Measurements from ENCODE around the gene GNPTG. TPM values are rescaled to one million over a fixed set of nuclear protein-coding genes. Genes with fewer than 3 reads are reported as not detected.

GNPTG gene
- total and polyA plus RNA-seq, 2 donors (not counting 1 experiment from before 2014, with no cell fraction given), result 76.0 to 109 TPM

- no peaks in the 10 kb centered on the region for H3K9me3 ChIP-seq (ENCODE audit: control extremely low read depth in 1 of 3, control insufficient read depth in 2 of 3, insufficient read depth in 1 of 3, low read length in 2 of 3)
- CTCF ChIA-PET, result no interaction called here
- peaks cover 0 to 9% of the 10 kb centered on the region in 2 experiments for H3K36me3 ChIP-seq (replicated peaks in 1 of 2; ENCODE audit: control extremely low read depth in 1 of 2, control insufficient read depth in 1 of 2, extremely low read depth in 1 of 2, insufficient read depth in 2 of 2, low read length in 1 of 2)
- peaks cover 88% of the 10 kb centered on the region for H4K20me1 ChIP-seq (ENCODE audit: control insufficient read depth, insufficient read depth, low read length, poor library complexity, severe bottlenecking)
- no peak overlapping the region for H3K27ac ChIP-seq (ENCODE audit: low read length in 2 of 2)
- H3K4me2 ChIP-seq (replicated peaks; ENCODE audit: low read depth, low read length, poor library complexity, severe bottlenecking), result no peak overlapping the region
- Mint-ChIP-seq H3K27me3 (no peaks in the 10 kb centered on the region), H3K4me3 (no peak overlapping the region), H3K27ac (peak overlapping the region; percentile 41), H3K4me1 (peaks cover 30% of the 10 kb centered on the region), H3K9me3 (ENCODE audit: insufficient read depth) (no peaks in the 10 kb centered on the region)
- DNase-seq (no peak), ATAC-seq (ENCODE audit: low read depth) (no peak)
- H2AFZ ChIP-seq (ENCODE audit: insufficient read depth, low read depth, low read length, poor library complexity, severe bottlenecking), result no peak overlapping the region
- H3K4me1 ChIP-seq (ENCODE audit: control insufficient read depth in 2 of 2, insufficient read depth in 2 of 2, low read length in 2 of 2), result peaks cover 7 to 8% of the 10 kb centered on the region in 2 donors
- no peaks in the 10 kb centered on the region for H3K27me3 ChIP-seq (replicated peaks in 1 of 4; ENCODE audit: control extremely low read depth in 1 of 4, control insufficient read depth in 3 of 4, insufficient read depth in 4 of 4, low read length in 3 of 4)
- intact Hi-C loops (cut with micrococcal nuclease), result loop anchor here (10.0 kb wide), 1 partner anchor 49 kb away; no protein-coding TSS in a partner anchor
- POLR2A ChIA-PET, result interaction anchor here (0.5 kb wide), 1 partner anchor 27 kb away, joined by 4 read pairs; no protein-coding TSS in a partner anchor
- no peak overlapping the region for H3K9ac ChIP-seq (ENCODE audit: low read length)
- no peak overlapping the region for H3K4me3 ChIP-seq (ENCODE audit: control extremely low read depth in 1 of 5, extremely low read depth in 1 of 5, insufficient read depth in 1 of 5, low read depth in 2 of 5, low read length in 4 of 5)
- WGBS (ENCODE audit: insufficient coverage), result 94% methylated on average over 28 of the region's 33 CpGs
- TF ChIP-seq EZH2 (IDR thresholded peaks at IDR 0.05; ENCODE audit: borderline replicate concordance, insufficient read depth, low read depth, low read length, poor library complexity, severe bottlenecking) (no peak), CTCF (IDR thresholded peaks at IDR 0.05) (no peak)
- H3K79me2 ChIP-seq (ENCODE audit: control insufficient read depth, insufficient read depth, low read length), result peaks cover 86% of the 10 kb centered on the region
These were observed 4.5 kb downstream of the GNPTG start for GRCh38 chr16:1356061-1356900.
